Smooth muscle cell (in vitro differentiated cells): Measurements from ENCODE around the gene TMEM181. TPM values are rescaled to one million over a fixed set of nuclear protein-coding genes. Genes with fewer than 3 reads are reported as not detected.
"Not testable (repeated sequence)": the region's sequence is repeated elsewhere in the genome, so short reads cannot be mapped to it uniquely, and the experiment has no call there.

Source experiments
- DNase-seq: peaks from one replicate; lab custom pipeline; 2025; ENCODE audit not compliant: unreplicated experiment; lab: John Stamatoyannopoulos, UW
- H2AFZ ChIP-seq: fragments of 200-600 bp; sonication (generic); 2 replicates; pipeline ENCODE4 v1.6.0; 2016; ENCODE audit warnings: antibody characterized with exemption, low read depth, mild to moderate bottlenecking
- H3F3A ChIP-seq: fragments of 200-600 bp; sonication (generic); 2 replicates; pipeline ENCODE4 v1.6.0; 2017; ENCODE audit warnings: antibody characterized with exemption, low read depth
- H3K27ac ChIP-seq: fragments of 200-600 bp; sonication (generic); 2 replicates; pipeline ENCODE4 v1.5.1; 2016; ENCODE audit warnings: low read depth, mild to moderate bottlenecking
- H3K27me3 ChIP-seq: fragments of 200-600 bp; sonication (generic); 2 replicates; pipeline ENCODE4 v1.6.1; 2016; ENCODE audit warnings: low read depth, mild to moderate bottlenecking
- H3K36me3 ChIP-seq: fragments of 200-600 bp; sonication (generic); 2 replicates; pipeline ENCODE4 v1.5.1; 2016; ENCODE audit warnings: low read depth
- H3K4me1 ChIP-seq: fragments of 200-600 bp; sonication (generic); 2 replicates; pipeline ENCODE4 v1.5.1; 2016; ENCODE audit warnings: low read depth
- H3K4me2 ChIP-seq: fragments of 200-600 bp; sonication (generic); 2 replicates; pipeline ENCODE4 v1.6.0; 2016; ENCODE audit warnings: mild to moderate bottlenecking
- H3K4me3 ChIP-seq: fragments of 200-600 bp; sonication (generic); 2 replicates; pipeline ENCODE4 v1.5.1; 2016; ENCODE audit warnings: mild to moderate bottlenecking
- H3K79me2 ChIP-seq: fragments of 200-600 bp; sonication (generic); 2 replicates; pipeline ENCODE4 v1.6.0; 2016; ENCODE audit warnings: low read depth, mild to moderate bottlenecking
- H3K9ac ChIP-seq: fragments of 200-600 bp; sonication (generic); 2 replicates; pipeline ENCODE4 v1.6.0; 2016; ENCODE audit warnings: low read depth
- H3K9me3 ChIP-seq: fragments of 200-600 bp; sonication (generic); replicated peaks from 2 replicates; pipeline ENCODE4 v1.5.1; 2016; ENCODE audit warnings: low read depth
- H4K20me1 ChIP-seq: fragments of 200-600 bp; sonication (generic); 2 replicates; pipeline ENCODE4 v1.6.0; 2016; ENCODE audit warnings: low read depth
- CTCF ChIP-seq: fragments of 200-600 bp; sonication (generic); IDR thresholded peaks from 2 replicates; pipeline ENCODE4 v1.5.1; 2017; ENCODE audit warnings: borderline replicate concordance, mild to moderate bottlenecking, antibody characterized with exemption; ENCODE audit not compliant: insufficient read depth, poor library complexity, severe bottlenecking
- WGBS: methylation state at CpG from one replicate; pipeline ENCODE4 v1.1.7; 2016; ENCODE audit warnings: low lambda C conversion rate; 5-methylcytosine and 5-hydroxymethylcytosine counted together
- polyA plus RNA-seq: library from polyadenylated mRNA; unstranded; fragments of >200 nt; fragmentation: Nextera tagmentation; extraction: Ambion mirVana; gene quantifications from 2 replicates; pipeline ENCODE4 v1.2.1, GENCODE V29; 2016
- total RNA-seq: library from RNA; depleted of rRNA; stranded (reverse); fragments of >200 nt; gene quantifications from 2 replicates; pipeline ENCODE4 v1.2.3, GENCODE V29; 2014

Gene TMEM181
- total and polyA plus RNA-seq, 2 experiments from 2014 or later: 15.3 to 29.0 TPM

DNA sequence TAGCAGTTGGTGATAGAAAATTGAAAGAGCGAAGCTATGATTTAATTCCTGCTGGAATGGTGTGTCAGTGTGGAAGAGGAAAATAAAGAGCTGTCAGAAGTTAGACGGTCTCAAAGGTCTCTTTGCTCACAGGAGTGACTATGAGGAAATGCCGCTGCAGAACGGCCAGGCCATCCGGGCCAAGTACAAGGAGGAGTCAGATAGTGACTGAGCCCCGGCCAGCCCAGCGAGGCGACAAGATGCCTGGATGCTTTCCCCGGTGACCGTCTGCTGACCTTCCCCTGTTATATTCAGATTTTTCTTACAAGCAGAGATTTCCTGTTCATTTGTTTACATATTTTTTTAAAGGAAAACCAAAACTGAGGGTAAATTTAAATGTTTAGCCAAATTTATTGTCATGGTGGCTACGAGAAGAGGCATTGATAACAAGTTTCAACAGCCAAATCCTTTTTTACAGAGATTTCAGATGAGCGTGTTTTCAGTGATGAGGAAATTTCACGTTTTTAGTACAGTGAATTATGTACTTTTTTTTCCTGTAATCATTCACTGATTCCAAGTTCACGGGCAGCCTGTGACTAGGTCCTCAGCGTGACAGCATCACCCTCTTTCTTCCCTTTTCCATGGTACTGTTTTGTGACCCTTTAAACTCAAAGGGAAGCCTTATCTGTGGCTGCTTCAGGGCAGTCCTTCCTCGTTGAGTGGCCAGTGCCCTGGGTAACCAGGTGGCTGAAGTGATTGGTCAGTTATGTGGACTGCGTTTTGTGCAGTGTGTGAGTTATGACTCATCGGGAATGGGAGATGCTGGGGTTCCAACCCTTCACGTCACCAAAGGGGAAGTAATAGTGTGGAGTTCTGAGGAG, 72.0 kb downstream of the TMEM181 start:
- no peaks in the 10 kb centered on the region for H4K20me1 ChIP-seq
- no peaks in the 10 kb centered on the region for H3F3A ChIP-seq
- H3K4me2 ChIP-seq: no peak overlapping the region
- H3K36me3 ChIP-seq: no peaks in the 10 kb centered on the region
- no peak overlapping the region for H3K4me3 ChIP-seq
- no peaks in the 10 kb centered on the region for H3K27me3 ChIP-seq
- peak overlapping the region; percentile 20 for H3K27ac ChIP-seq
- no peaks in the 10 kb centered on the region for H3K9me3 ChIP-seq
- no peaks in the 10 kb centered on the region for H3K4me1 ChIP-seq
- H3K9ac ChIP-seq: no peak overlapping the region
- DNase-seq: no peak
- no peak for TF ChIP-seq CTCF
- no peak overlapping the region for H2AFZ ChIP-seq
- 70% methylated on average over 19 of the region's 19 CpGs for WGBS
- H3K79me2 ChIP-seq: no peaks in the 10 kb centered on the region

DNA sequence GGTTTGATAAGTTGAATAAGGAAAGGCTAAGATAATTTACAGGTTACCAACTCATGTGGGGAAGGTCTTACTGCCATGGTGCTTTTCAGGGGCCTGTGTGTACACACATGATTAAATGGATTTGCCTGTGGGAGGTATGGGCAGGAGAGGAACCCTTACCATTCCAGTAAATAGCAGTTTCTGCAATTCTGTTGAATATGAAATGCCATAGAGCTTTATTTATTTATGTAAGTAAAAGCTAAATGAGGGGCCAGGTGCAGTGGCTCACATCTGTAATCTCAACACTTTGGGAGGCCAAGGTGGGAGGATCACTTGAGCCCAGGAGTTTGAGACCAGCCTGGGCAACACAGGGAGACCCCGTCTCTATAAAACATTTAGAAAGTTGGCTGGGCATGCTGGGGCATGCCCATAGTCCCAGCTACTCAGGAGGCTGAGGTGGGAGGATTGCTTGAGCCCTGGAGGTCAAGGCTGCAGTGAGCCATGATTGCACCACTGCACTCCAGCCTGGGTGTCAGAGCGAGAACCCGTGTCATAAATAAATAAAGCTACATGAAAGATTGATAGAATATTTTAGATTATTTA, 72.7 kb downstream of the TMEM181 start:
- H3K27ac ChIP-seq: peak overlapping the region; percentile 20
- H3K79me2 ChIP-seq, H3K4me2 ChIP-seq, H3K9ac ChIP-seq, H3K4me3 ChIP-seq, H3K27me3 ChIP-seq, H4K20me1 ChIP-seq, H3K9me3 ChIP-seq, H2AFZ ChIP-seq, H3F3A ChIP-seq, H3K4me1 ChIP-seq, DNase-seq, H3K36me3 ChIP-seq: not testable (repeated sequence)
- WGBS: 96% methylated on average over 3 of the region's 3 CpGs

- H3K4me1 ChIP-seq: no peaks in the 10 kb centered on the region
- no peaks in the 10 kb centered on the region for H3K9me3 ChIP-seq
- no peaks in the 10 kb centered on the region for H3K27me3 ChIP-seq
- no peak for DNase-seq
- no peak overlapping the region for H3K9ac ChIP-seq
- H4K20me1 ChIP-seq: peaks cover 2% of the 10 kb centered on the region
- no peaks in the 10 kb centered on the region for H3K79me2 ChIP-seq
- no peak overlapping the region for H3K27ac ChIP-seq
- no peaks in the 10 kb centered on the region for H3K36me3 ChIP-seq
- TF ChIP-seq CTCF: no peak
- H3K4me3 ChIP-seq: no peak overlapping the region
- H3F3A ChIP-seq: no peaks in the 10 kb centered on the region
- no peak overlapping the region for H2AFZ ChIP-seq
- WGBS: 96% methylated on average over 11 of the region's 11 CpGs
- no peak overlapping the region for H3K4me2 ChIP-seq
Measured at GRCh38 chr6:158633127-158633526, 73.2 kb downstream of the TMEM181 start.

GRCh38 chr6:158634695-158635426, 75.0 kb downstream of the TMEM181 start:
- H3K4me2 ChIP-seq: no peak overlapping the region
- H3K4me3 ChIP-seq: no peak overlapping the region
- H4K20me1 ChIP-seq: peaks cover 18% of the 10 kb centered on the region
- TF ChIP-seq CTCF: no peak
- peak overlapping the region; percentile 7 for H3K27ac ChIP-seq
- peaks cover 8% of the 10 kb centered on the region for H3K79me2 ChIP-seq
- no peak overlapping the region for H2AFZ ChIP-seq
- WGBS: 81% methylated on average over 6 of the region's 6 CpGs
- H3K4me1 ChIP-seq: no peaks in the 10 kb centered on the region
- H3K9me3 ChIP-seq: no peaks in the 10 kb centered on the region
- no peaks in the 10 kb centered on the region for H3K36me3 ChIP-seq
- no peaks in the 10 kb centered on the region for H3F3A ChIP-seq
- no peak overlapping the region for H3K9ac ChIP-seq
- no peak for DNase-seq
- H3K27me3 ChIP-seq: no peaks in the 10 kb centered on the region
